Heart left ventricle (tissue), 13 donors: ENCODE data around the gene AHRR.

ENCODE experiments used
- POLR2A ChIP-seq, 2 donors: fragments of 450-650 bp; IDR thresholded peaks; one replicate each; pipeline ENCODE4 v1.6.1; 2017; ENCODE audit warnings: antibody characterized with exemption in 2 of 2, mild to moderate bottlenecking in 2 of 2, moderate library complexity in 2 of 2
- TF ChIP-seq, protein P1 (sequence below), 12 donors: fragments of 200-600 bp; sonication (generic) in 4 of 12; IDR thresholded peaks; one replicate each; pipeline versions ENCODE4 v1.5.0 to v1.8.0; 2018 to 2022; ENCODE audit warnings: antibody characterized with exemption in 12 of 12, mild to moderate bottlenecking in 5 of 12
- donor health status: ischemic (EF 13 %, LVEDD 7.1; RV severe dilation, severe dysfunction).
- donor health status: DM: no; HTN: yes; CAD: no.
- donor health status: DM: no; HTN: no; CAD: no.
- donor health status: ischemic (EF 25% LVEDD 6.9; RV normal size, moderate dysfunction).
- donor health status: ischemic (EF 25% LVEDD 5.7; RV mildly dilated, moderate dysfunction).
- donor health status: ischemic (EF 35%, LVEDD 5.7; RV mildly dilated, moderate dysfunction).
- donor health status: nonischemic (EF 11% LVEDD 7.7; RV severe dilation, severe dysfunction).
- donor health status: DM: yes; HTN: yes; CAD: no.
- donor health status: PGD.
- donor health status: ischemic (EF 29% LVEDD 5.4; RV normal size, mild dysfunction).
- donor health status: nonischemic (EF 23%, LVEDD 6.1; RV moderate dilation, normal function).

DNA sequence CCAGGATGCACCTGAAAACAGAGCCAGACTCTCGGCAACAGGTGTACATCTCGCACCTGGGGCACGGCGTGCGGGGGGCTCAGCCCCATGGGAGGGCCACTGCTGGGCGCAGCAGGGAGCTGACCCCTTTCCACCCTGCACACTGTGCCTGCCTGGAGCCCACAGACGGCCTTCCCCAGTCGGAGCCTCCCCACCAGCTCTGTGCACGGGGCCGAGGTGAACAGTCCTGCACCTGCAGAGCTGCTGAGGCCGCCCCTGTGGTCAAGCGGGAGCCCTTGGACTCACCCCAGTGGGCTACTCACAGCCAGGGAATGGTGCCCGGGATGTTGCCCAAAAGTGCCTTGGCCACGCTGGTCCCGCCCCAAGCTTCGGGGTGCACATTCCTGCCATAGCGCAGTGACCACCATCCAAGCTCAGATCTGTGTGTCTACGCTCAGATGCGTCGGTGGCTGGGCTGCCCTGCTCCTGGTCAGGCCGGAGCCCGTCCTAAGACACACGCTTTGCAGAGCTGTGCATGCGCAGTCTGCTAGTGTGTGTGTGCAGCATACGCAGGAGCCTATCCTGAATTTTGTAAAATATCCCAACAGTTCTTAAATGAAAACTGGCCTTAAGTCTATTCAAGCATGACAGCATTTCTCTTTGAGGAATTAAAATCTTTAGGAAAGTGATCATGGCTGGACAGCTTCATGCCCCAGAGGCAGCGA is 113.1 kb downstream of the AHRR start:
- TF ChIP-seq POLR2A (IDR thresholded peaks at IDR 0.05): no peak
- TF ChIP-seq, protein P1, sequence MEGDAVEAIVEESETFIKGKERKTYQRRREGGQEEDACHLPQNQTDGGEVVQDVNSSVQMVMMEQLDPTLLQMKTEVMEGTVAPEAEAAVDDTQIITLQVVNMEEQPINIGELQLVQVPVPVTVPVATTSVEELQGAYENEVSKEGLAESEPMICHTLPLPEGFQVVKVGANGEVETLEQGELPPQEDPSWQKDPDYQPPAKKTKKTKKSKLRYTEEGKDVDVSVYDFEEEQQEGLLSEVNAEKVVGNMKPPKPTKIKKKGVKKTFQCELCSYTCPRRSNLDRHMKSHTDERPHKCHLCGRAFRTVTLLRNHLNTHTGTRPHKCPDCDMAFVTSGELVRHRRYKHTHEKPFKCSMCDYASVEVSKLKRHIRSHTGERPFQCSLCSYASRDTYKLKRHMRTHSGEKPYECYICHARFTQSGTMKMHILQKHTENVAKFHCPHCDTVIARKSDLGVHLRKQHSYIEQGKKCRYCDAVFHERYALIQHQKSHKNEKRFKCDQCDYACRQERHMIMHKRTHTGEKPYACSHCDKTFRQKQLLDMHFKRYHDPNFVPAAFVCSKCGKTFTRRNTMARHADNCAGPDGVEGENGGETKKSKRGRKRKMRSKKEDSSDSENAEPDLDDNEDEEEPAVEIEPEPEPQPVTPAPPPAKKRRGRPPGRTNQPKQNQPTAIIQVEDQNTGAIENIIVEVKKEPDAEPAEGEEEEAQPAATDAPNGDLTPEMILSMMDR (IDR thresholded peaks at IDR 0.05): no peak
